GM08714 (cell line): ENCODE measurements around the gene RELB.

Experiments used
- H3K4me3 ChIP-seq: fragments of 200-500 bp; sonication (Bioruptor generic); 2 replicates; pipeline ENCODE4 v1.5.1; 2014; ENCODE audit warnings: mild to moderate bottlenecking, low read length, inconsistent platforms
- ZNF274 ChIP-seq: IDR thresholded peaks from 2 replicates; pipeline ENCODE4 v1.6.1; 2012; ENCODE audit warnings: mild to moderate bottlenecking, low read depth, low read length

RELB gene

DNA sequence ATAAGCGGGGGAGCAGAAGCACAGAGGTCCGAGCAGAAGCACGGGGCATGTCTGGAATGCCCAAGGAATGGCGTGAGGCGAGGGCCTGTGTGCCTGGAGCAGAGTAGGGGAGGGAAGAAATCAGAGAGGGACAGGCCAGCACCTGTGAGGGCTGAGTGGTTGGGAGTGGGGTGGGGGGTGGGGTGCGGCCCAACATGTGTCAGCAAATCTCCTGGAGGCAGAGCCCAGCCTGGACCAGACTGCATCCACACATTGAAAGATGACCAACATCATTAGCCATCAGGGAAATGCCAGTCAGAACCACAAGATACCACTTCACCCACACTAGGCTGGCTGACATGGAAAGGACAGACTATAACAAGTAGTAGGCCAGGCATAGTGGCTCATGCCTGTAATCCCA is 48.8 kb downstream of the RELB start:
- no peak for TF ChIP-seq ZNF274
- H3K4me3 ChIP-seq: no peak overlapping the region

GRCh38 chr19:45051929-45052579 is 50.8 kb downstream of the RELB start:
- TF ChIP-seq ZNF274: no peak
- no peak overlapping the region for H3K4me3 ChIP-seq

- no peak overlapping the region for H3K4me3 ChIP-seq
- TF ChIP-seq ZNF274: no peak
Measured at GRCh38 chr19:45056831-45057230, 55.6 kb downstream of the RELB start.

DNA sequence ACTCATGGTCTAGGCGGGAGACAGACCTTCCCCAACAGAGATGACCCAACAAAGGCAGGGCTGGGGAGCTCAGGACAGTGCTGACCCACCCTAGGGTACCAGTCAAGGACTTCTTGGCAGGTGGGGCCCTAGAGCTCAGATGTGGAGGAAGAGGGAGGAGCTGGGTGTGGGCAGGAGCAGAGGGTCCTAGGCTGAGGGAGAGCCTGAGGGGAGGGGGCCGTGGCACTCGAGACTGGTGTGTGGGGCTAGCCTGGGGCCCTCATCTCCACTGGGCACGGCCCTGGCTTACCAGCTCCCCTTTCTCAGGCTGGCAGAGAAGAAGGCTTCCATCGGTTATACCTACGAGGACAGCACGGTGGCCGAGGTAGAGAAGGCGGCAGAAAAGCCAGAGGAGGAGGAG is 56.2 kb downstream of the RELB start:
- no peak for TF ChIP-seq ZNF274

GRCh38 chr19:45058622-45059159 is 57.4 kb downstream of the RELB start:
- no peak overlapping the region for H3K4me3 ChIP-seq
- no peak for TF ChIP-seq ZNF274

More for the DNA sequence above, 56.2 kb downstream of the RELB start:
- no peak overlapping the region for H3K4me3 ChIP-seq

DNA sequence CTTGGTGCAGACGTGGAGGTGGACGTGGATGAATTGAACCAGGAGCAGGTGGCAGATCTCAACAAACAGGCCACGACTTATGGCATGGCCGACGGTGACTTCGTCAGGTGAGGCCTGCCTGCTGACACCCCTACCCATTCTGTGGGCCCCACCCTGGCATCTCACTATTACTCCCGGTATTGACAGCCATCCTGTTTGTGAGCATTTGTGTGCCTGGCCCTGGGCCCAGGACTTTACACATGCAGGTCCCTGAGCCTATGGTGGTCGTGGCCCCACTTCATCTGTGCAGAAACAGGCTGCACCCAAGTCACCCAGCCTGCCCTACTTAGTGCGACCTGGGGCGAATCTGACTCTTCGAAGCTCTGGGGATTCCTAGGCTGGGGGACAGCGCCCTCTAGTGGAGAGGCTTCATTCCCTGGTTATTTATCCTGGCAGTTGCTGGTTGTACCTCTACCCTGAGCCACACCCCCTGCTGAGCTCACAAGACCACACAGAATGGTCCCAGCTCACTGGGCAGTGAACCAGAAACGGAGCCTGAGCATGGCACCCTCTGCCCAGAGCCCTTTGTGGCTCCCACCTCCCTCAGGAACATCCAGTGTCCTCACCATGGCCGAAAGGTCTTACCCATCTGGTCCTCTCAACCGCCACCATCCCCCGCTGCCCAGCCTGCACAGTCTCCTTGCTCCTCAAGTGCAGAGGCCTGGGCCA is 58.1 kb downstream of the RELB start:
- no peak overlapping the region for H3K4me3 ChIP-seq
- TF ChIP-seq ZNF274: no peak

- H3K4me3 ChIP-seq: no peak overlapping the region
- TF ChIP-seq ZNF274: no peak
Measured at GRCh38 chr19:45061965-45062364, 60.7 kb downstream of the RELB start.

DNA sequence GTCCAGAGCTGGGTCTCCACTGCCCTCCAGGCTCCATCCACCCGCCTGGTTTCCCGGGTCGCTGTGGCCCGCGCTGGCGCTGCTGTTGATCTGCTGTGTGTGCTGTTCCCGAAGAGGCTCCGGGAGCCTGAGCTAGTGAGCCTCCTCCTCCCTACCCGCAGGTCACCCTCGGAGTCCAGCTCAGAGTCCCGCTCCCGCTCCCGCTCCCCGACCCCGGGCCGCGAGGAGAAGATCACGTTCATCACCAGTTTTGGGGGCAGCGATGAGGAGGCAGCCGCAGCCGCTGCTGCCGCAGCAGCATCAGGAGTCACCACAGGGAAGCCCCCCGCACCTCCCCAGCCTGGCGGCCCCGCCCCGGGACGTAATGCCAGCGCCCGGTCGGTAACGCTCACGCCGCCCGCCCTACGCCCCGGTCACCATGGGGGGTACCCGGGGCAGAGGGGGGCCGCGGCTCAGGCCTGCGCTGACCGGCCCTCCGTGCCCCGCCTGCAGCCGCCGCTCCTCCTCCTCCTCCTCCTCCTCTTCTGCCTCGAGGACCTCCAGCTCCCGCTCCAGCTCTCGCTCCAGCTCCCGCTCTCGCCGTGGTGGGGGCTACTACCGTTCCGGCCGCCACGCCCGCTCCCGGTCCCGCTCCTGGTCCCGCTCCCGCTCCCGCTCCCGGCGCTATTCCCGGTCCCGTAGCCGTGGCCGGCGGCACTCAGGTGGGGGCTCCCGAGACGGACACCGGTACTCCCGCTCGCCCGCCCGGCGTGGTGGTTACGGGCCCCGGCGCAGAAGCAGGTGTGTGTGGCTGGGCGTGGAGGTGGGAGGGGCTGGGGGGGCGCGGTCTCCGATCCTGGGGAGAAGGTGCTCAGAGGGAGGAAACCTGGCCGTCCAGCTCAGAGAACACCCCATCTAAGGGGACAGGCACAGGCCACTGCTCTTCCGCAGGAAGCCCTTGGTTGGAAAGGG is 62.9 kb downstream of the RELB start:
- no peak for TF ChIP-seq ZNF274

GRCh38 chr19:45066921-45067661 is 65.8 kb downstream of the RELB start:
- TF ChIP-seq ZNF274: no peak

More for the DNA sequence above, 62.9 kb downstream of the RELB start:
- no peak overlapping the region for H3K4me3 ChIP-seq

GRCh38 chr19:45068041-45068440 is 66.8 kb downstream of the RELB start:
- no peak for TF ChIP-seq ZNF274
- H3K4me3 ChIP-seq: no peak overlapping the region

More at GRCh38 chr19:45066921-45067661, 65.8 kb downstream of the RELB start:
- H3K4me3 ChIP-seq: no peak overlapping the region

GRCh38 chr19:45069056-45069455 is 67.8 kb downstream of the RELB start:
- no peak for TF ChIP-seq ZNF274

DNA sequence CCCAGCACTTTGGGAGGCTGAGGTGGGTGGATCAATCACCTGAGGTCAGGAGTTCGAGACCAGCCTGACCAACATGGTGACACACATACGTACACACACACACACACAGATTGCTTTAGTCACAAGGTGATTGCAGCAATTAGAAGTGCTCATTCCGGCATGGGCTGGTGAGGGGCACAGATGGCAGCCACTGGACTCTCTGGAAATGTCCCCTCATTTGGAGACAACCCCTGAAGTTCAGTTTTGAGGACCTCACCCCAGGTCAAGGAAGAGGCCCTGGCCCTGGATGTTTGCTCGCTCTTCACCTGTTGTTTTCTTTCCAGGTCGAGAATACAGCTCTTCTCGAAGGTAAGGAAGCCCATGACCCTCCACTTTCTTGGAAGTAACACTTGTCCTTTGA is 69.0 kb downstream of the RELB start:
- TF ChIP-seq ZNF274: no peak
- no peak overlapping the region for H3K4me3 ChIP-seq

More at GRCh38 chr19:45069056-45069455, 67.8 kb downstream of the RELB start:
- no peak overlapping the region for H3K4me3 ChIP-seq

- TF ChIP-seq ZNF274: no peak
- no peak overlapping the region for H3K4me3 ChIP-seq
Measured at GRCh38 chr19:45070861-45071544, 69.7 kb downstream of the RELB start.
